BE2C (cell line): ENCODE data around the gene DTHD1.

Experiments
- DNase-seq: peaks from one replicate; pipeline ENCODE4 v3.0.0-alpha.2; 2020
- H3K27me3 ChIP-seq: fragments of 250-450 bp; sonication (Bioruptor Pico); 2 replicates; pipeline ENCODE4 v1.5.1; 2020; ENCODE audit warnings: mild to moderate bottlenecking
- H3K36me3 ChIP-seq: fragments of 250-450 bp; sonication (Bioruptor Pico); 2 replicates; pipeline ENCODE4 v1.5.1; 2020; ENCODE audit warnings: mild to moderate bottlenecking
- H3K4me1 ChIP-seq: fragments of 250-450 bp; sonication (Bioruptor Pico); 2 replicates; pipeline ENCODE4 v1.5.1; 2020
- H3K4me3 ChIP-seq: 2 replicates; pipeline ENCODE4 v1.5.1; 2011; ENCODE audit warnings: low read depth, low read length
- H3K9me3 ChIP-seq: fragments of 250-450 bp; sonication (Bioruptor Pico); 2 replicates; pipeline ENCODE4 v1.5.1; 2020
- TF ChIP-seq, protein P1 (sequence below): IDR thresholded peaks from 2 replicates; pipeline ENCODE4 v1.5.1; 2012; ENCODE audit warnings: mild to moderate bottlenecking, low read depth, low read length

Gene DTHD1

DNA sequence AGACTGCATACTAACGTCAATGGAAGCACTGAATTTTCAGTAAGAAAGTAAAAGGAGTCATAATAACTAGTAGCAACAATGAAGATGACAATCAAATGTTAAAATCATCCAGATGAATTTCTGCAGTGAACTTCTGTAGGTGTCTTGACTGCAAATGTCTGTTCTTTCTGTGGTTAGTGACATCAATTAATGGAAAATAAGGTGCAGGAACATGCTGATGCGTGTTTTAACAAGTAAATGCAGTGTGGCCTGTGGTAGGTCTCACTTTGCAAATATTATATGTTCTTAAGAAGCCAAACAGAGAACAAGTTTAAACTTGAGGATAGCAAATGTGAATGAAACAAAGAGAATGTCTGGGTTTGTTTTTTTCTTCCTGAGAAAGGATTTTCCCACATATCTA, 2.6 kb upstream of the DTHD1 start:
- Histone ChIP-seq H3K4me3 (no peak overlapping the region), H3K4me1 (no peaks in the 10 kb centered on the region), H3K36me3 (no peaks in the 10 kb centered on the region), H3K9me3 (no peaks in the 10 kb centered on the region), H3K27me3 (no peaks in the 10 kb centered on the region)
- TF ChIP-seq, protein P1, sequence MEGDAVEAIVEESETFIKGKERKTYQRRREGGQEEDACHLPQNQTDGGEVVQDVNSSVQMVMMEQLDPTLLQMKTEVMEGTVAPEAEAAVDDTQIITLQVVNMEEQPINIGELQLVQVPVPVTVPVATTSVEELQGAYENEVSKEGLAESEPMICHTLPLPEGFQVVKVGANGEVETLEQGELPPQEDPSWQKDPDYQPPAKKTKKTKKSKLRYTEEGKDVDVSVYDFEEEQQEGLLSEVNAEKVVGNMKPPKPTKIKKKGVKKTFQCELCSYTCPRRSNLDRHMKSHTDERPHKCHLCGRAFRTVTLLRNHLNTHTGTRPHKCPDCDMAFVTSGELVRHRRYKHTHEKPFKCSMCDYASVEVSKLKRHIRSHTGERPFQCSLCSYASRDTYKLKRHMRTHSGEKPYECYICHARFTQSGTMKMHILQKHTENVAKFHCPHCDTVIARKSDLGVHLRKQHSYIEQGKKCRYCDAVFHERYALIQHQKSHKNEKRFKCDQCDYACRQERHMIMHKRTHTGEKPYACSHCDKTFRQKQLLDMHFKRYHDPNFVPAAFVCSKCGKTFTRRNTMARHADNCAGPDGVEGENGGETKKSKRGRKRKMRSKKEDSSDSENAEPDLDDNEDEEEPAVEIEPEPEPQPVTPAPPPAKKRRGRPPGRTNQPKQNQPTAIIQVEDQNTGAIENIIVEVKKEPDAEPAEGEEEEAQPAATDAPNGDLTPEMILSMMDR, result no peak
- no peak for DNase-seq

DNA sequence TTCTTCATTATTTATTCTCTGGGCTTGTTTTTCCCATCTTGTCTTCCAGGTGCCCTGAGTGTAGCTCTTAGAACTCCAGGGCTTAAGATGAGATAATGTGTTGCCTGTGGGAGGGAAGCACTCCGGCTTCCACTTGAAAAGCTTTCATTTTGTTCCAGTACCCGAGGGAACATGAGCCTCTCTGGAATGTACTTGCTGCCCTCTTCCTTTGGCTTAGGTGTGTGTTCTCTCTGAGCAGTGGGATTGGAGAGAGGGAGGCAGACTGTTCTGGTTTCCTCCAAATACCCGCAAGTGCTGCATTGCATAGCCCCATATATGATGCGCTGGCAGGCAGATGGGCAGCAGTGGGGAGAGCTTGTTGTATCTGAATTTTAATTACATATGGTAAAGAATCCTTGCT, 861 bp upstream of the DTHD1 start:
- H3K36me3 ChIP-seq, result no peaks in the 10 kb centered on the region
- H3K27me3 ChIP-seq, result no peaks in the 10 kb centered on the region
- TF ChIP-seq, protein P1, result no peak
- DNase-seq, result no peak
- no peaks in the 10 kb centered on the region for H3K9me3 ChIP-seq
- no peaks in the 10 kb centered on the region for H3K4me1 ChIP-seq
- H3K4me3 ChIP-seq, result no peak overlapping the region

- no peak for DNase-seq
- TF ChIP-seq, protein P1, result no peak
- Histone ChIP-seq H3K27me3 (no peaks in the 10 kb centered on the region), H3K4me3 (no peak overlapping the region), H3K36me3 (no peaks in the 10 kb centered on the region), H3K4me1 (no peaks in the 10 kb centered on the region), H3K9me3 (no peaks in the 10 kb centered on the region)
Observed at GRCh38 chr4:36282503-36283030, 1.2 kb downstream of the DTHD1 start.

GRCh38 chr4:36283912-36284465, 2.6 kb downstream of the DTHD1 start:
- no peaks in the 10 kb centered on the region for H3K27me3 ChIP-seq
- TF ChIP-seq, protein P1, result no peak
- no peak overlapping the region for H3K4me3 ChIP-seq
- no peak for DNase-seq
- H3K36me3 ChIP-seq, result no peaks in the 10 kb centered on the region
- H3K9me3 ChIP-seq, result no peaks in the 10 kb centered on the region
- H3K4me1 ChIP-seq, result no peaks in the 10 kb centered on the region

- Histone ChIP-seq H3K4me1 (no peaks in the 10 kb centered on the region), H3K9me3 (no peaks in the 10 kb centered on the region), H3K4me3 (no peak overlapping the region), H3K27me3 (no peaks in the 10 kb centered on the region), H3K36me3 (no peaks in the 10 kb centered on the region)
- no peak for DNase-seq
- TF ChIP-seq, protein P1, result no peak
Observed at GRCh38 chr4:36285784-36286480, 4.5 kb downstream of the DTHD1 start.

GRCh38 chr4:36286481-36286871, 5.1 kb downstream of the DTHD1 start:
- Histone ChIP-seq H3K4me3 (no peak overlapping the region), H3K4me1 (no peaks in the 10 kb centered on the region), H3K9me3 (no peaks in the 10 kb centered on the region), H3K27me3 (no peaks in the 10 kb centered on the region), H3K36me3 (no peaks in the 10 kb centered on the region)
- no peak for DNase-seq
- TF ChIP-seq, protein P1, result no peak
